SK-N-SH (cell line): Measurements from ENCODE around the gene ISM1.

Source experiments
- CTCF ChIP-seq: fragments of 200-600 bp; sonication (generic); IDR thresholded peaks from 2 replicates; pipeline ENCODE4 v1.6.1; 2017; ENCODE audit warnings: antibody characterized with exemption, mild to moderate bottlenecking, moderate library complexity
- EP300 ChIP-seq, 2 experiments: IDR thresholded peaks; 2 replicates each; pipeline versions ENCODE4 v1.4.0 to v1.6.1; 2012; ENCODE audit warnings: borderline replicate concordance in 1 of 2, low read depth in 1 of 2, low read length in 1 of 2
- FOXJ3 ChIP-seq: sonication (generic); formaldehyde crosslinking; IDR thresholded peaks from 2 replicates; pipeline ENCODE4 v1.5.1; 2020; ENCODE audit warnings: mild to moderate bottlenecking, missing genetic modification reagents
- IRF3 ChIP-seq: fragments of 150-350 bp; IDR thresholded peaks from 2 replicates; pipeline ENCODE4 v1.6.1; 2016; ENCODE audit warnings: mild to moderate bottlenecking, low read depth, low read length
- POLR2AphosphoS5 ChIP-seq: IDR thresholded peaks from 2 replicates; pipeline ENCODE4 v1.6.1; 2012; ENCODE audit warnings: low read depth, low read length
- RCOR1 ChIP-seq: fragments of 150-350 bp; IDR thresholded peaks from 2 replicates; pipeline ENCODE4 v1.6.1; 2017; ENCODE audit warnings: antibody characterized with exemption, low read length
- TF ChIP-seq, protein P1 (sequence below): IDR thresholded peaks from 2 replicates; pipeline ENCODE4; 2012
- TF ChIP-seq, protein P2 (sequence below): IDR thresholded peaks from 2 replicates; pipeline ENCODE4 v1.4.0; 2012; ENCODE audit warnings: low read depth, borderline replicate concordance

GRCh38 chr20:13286607-13287006 is 65.5 kb downstream of the ISM1 start:
- no peak for TF ChIP-seq CTCF
- TF ChIP-seq IRF3: no peak
- no peak for TF ChIP-seq RCOR1
- TF ChIP-seq FOXJ3 (CRISPR knock-in tag): no peak
- TF ChIP-seq, protein P1, sequence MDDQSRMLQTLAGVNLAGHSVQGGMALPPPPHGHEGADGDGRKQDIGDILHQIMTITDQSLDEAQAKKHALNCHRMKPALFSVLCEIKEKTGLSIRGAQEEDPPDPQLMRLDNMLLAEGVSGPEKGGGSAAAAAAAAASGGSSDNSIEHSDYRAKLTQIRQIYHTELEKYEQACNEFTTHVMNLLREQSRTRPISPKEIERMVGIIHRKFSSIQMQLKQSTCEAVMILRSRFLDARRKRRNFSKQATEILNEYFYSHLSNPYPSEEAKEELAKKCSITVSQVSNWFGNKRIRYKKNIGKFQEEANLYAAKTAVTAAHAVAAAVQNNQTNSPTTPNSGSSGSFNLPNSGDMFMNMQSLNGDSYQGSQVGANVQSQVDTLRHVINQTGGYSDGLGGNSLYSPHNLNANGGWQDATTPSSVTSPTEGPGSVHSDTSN: no peak
- no peak for TF ChIP-seq EP300 (IDR thresholded peaks at IDR 0.05; ENCODE audit: borderline replicate concordance in 1 of 2, low read depth in 1 of 2, low read length in 1 of 2)
- TF ChIP-seq POLR2AphosphoS5: no peak
- TF ChIP-seq, protein P2, sequence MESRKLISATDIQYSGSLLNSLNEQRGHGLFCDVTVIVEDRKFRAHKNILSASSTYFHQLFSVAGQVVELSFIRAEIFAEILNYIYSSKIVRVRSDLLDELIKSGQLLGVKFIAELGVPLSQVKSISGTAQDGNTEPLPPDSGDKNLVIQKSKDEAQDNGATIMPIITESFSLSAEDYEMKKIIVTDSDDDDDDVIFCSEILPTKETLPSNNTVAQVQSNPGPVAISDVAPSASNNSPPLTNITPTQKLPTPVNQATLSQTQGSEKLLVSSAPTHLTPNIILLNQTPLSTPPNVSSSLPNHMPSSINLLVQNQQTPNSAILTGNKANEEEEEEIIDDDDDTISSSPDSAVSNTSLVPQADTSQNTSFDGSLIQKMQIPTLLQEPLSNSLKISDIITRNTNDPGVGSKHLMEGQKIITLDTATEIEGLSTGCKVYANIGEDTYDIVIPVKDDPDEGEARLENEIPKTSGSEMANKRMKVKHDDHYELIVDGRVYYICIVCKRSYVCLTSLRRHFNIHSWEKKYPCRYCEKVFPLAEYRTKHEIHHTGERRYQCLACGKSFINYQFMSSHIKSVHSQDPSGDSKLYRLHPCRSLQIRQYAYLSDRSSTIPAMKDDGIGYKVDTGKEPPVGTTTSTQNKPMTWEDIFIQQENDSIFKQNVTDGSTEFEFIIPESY: no peak
